Neutrophil (primary cell): ENCODE measurements around the gene PALS1.
"Not testable (repeated sequence)": the region's sequence is repeated elsewhere in the genome, so short reads cannot be mapped to it uniquely, and the experiment has no call there.

ENCODE experiments used
- H3K27ac ChIP-seq: fragments of 200-600 bp; sonication (generic); 2 replicates; pipeline ENCODE4 v1.5.1; 2016; ENCODE audit warnings: mild to moderate bottlenecking, moderate library complexity
- H3K27me3 ChIP-seq: fragments of 200-600 bp; sonication (generic); 2 replicates; pipeline ENCODE4 v1.6.0; 2016; ENCODE audit warnings: mild to moderate bottlenecking
- H3K36me3 ChIP-seq: fragments of 200-600 bp; sonication (generic); 2 replicates; pipeline ENCODE4 v1.5.1; 2017
- H3K4me1 ChIP-seq, 2 experiments: fragments of 200-600 bp in 1 of 2; sonication (generic) in 1 of 2; 1 replicate in 1 of 2; 2 replicates in 1 of 2; pipeline versions ENCODE4 v1.5.1 to v1.6.1; 2013 to 2016; ENCODE audit warnings: low read depth in 1 of 2, low read length in 1 of 2, mild to moderate bottlenecking in 1 of 2, moderate library complexity in 1 of 2; ENCODE audit not compliant: control insufficient read depth in 1 of 2, insufficient read depth in 1 of 2
- H3K4me3 ChIP-seq, 2 experiments: fragments of 200-600 bp in 1 of 2; sonication (generic) in 1 of 2; 1 replicate in 1 of 2; 2 replicates in 1 of 2; pipeline ENCODE4 v1.5.1; 2013 to 2016; ENCODE audit warnings: low read depth in 1 of 2, low read length in 1 of 2, mild to moderate bottlenecking in 1 of 2, moderate library complexity in 1 of 2
- H3K9me3 ChIP-seq: fragments of 200-600 bp; sonication (generic); 2 replicates; pipeline ENCODE4 v1.5.1; 2016
- CTCF ChIP-seq: fragments of 200-600 bp; sonication (generic); IDR thresholded peaks from 2 replicates; pipeline ENCODE4 v1.5.1; 2016; ENCODE audit warnings: antibody characterized with exemption

The PALS1 gene

DNA sequence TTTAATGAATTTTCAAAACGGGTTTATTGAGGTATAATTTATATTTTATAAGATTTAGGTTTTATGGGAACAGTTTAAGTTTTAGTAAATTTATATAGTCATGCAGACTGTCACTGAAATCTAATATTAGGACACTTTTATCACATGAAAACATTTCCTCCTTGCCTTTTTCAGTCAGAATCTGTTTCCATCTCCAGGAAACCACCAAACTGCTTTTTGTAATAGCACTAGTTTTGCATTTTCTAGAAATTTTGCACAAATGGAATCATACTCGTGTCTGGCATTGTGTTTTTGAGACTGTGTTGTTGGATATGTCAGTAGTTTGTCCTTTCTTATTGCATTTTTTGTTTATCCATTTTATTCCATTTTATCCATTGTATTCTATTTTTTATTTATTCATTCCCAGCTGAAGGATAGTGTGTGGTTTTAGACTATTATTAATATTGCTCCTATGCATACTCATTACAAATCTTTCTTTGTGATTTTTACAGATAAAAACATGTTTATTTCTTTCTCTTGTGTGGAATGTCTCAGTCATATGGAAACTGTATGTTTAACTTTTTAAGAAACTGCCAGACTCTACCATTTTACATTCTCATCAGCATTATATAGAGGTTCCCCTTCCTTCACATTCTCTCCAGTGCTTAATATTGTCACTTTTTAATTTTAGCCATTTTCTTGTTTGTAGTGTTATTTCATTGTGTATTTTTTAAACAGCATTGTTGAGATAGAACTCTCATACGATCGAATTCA lies 26.5 kb downstream of the PALS1 start:
- Histone ChIP-seq H3K36me3 (no peaks in the 10 kb centered on the region), H3K4me1 (peaks cover 0 to 6% of the 10 kb centered on the region in 2 experiments), H3K9me3 (no peaks in the 10 kb centered on the region), H3K4me3 (no peak overlapping the region), H3K27me3 (no peaks in the 10 kb centered on the region), H3K27ac (no peak overlapping the region)
- no peak for TF ChIP-seq CTCF

DNA sequence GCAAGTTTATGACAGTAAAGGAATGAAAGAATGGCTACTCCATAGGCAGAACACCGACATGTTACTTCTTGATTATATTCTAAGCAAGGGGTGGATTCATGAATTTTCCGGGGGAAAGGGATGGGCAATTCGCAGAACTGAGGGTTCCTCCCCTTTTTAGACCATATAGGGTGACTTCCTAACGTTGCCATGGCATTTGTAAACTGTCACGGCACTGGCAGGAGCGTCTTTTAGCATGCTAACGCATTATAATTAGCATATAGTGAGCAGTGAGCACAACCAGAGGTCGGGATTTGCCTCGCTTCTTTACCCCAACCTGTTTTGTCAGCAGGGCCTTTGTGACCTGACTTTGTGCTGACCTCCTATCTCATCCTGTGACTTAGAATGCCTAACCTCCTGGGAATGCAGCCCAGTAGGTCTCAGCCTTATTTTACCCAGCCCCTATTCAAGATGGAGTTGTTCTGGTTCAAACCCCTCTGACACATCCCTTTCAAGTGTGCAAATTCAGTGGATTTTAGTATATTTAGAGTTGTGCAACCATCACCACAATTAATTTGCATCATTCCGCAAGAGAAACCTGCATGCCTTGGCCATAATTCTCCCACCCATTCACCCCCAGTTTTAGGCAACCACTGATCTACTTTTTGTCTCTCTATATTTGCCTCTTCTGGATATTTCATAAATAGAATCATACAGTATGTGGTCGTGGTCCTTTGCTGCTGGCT lies 27.4 kb downstream of the PALS1 start:
- no peaks in the 10 kb centered on the region for H3K36me3 ChIP-seq
- peaks cover 0 to 6% of the 10 kb centered on the region in 2 experiments for H3K4me1 ChIP-seq
- H3K27me3 ChIP-seq = no peaks in the 10 kb centered on the region
- H3K27ac ChIP-seq = no peak overlapping the region
- H3K9me3 ChIP-seq = no peaks in the 10 kb centered on the region
- H3K4me3 ChIP-seq = no peak overlapping the region
- no peak for TF ChIP-seq CTCF

DNA sequence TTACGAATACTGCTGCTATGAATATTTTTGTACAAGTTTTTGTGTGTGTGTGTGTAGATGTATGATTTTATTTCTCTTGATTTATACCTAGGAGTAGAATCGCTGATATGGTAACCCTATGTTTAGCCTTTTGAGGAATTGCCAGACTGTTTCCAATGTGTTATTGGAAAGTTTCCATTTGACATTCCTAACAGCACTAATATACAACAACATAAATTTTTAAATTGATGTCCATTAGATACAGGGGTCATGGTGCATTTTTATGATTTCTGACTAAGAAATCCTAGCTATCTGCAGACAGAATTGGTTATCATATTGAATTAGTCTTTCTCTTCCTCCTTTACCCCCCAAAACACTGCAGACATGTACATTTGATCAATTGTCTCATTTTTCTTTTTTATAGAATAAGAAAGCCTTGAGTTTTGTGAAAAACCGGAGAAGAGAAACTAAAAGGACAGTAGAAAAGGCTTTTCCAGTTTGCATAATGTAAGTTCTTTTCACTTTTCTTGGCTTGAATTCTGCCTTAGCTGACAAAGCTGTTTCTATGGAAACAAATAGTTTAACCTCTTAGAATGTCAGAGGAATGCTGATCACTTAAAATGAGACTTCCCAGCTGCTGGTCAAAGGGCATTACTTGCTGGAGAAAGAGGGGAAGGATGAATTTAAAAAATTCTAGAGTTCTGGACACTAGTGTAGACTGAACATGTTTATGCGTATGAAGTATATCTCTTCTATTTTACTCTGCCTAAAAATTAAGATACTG lies 28.2 kb downstream of the PALS1 start:
- no peak for TF ChIP-seq CTCF
- Histone ChIP-seq H3K9me3 (no peaks in the 10 kb centered on the region), H3K27me3 (no peaks in the 10 kb centered on the region), H3K4me3 (no peak overlapping the region), H3K4me1 (peaks cover 0 to 6% of the 10 kb centered on the region in 2 experiments), H3K36me3 (no peaks in the 10 kb centered on the region), H3K27ac (no peak overlapping the region)

DNA sequence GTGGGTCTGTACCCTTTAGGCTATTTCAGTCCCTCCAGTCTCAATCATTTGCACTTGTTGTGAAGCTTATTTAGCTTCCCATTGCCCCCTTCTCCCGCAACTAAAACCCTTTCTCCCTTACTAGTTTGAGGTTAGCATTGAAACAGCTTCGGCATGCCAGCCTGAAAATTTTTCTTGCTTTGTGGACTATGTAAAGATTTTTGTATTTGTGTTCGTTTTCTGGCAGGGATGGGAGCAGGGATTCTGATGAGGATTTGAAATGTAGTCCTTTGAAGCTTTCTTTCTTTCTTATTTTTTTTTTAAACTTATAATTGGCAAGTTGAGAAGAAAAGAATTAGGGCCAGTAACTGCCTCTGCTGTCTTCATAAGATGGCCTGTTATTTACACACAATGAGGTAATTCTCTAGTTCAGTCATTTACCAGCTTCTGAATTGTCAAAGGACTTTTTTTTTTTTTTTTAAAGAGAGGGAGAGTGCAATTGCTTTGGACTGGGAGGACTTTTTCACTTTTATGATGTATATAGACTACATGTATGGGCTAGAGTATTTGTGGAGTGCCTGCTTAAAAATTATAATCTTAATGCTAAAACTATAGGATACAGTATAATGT lies 29.0 kb downstream of the PALS1 start:
- Histone ChIP-seq H3K36me3 (no peaks in the 10 kb centered on the region), H3K27me3 (no peaks in the 10 kb centered on the region), H3K27ac (no peak overlapping the region), H3K4me1 (peaks cover 0 to 6% of the 10 kb centered on the region in 2 experiments), H3K4me3 (no peak overlapping the region), H3K9me3 (no peaks in the 10 kb centered on the region)
- TF ChIP-seq CTCF = no peak

DNA sequence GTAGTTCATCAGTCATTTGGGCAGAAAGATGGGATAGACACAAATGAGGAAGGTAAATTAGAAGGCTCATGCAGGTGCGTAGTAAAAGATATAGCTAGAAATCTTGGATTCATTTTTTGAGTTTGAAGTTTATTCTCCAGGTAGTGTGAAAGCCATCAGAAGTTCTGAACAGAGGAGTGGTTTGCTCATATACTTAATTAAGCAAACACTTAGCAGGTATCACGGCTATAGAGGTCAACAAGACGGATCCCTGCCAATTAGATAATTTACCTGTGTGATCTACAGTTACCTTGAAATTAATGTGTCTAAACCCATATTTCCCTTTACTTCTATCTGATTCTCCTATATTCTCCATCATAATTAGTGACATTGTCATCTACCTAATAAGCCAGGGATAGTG lies 29.7 kb downstream of the PALS1 start:
- no peak overlapping the region for H3K4me3 ChIP-seq
- H3K27me3 ChIP-seq = no peaks in the 10 kb centered on the region
- peaks cover 0 to 6% of the 10 kb centered on the region in 2 experiments for H3K4me1 ChIP-seq
- no peak for TF ChIP-seq CTCF
- H3K9me3 ChIP-seq = no peaks in the 10 kb centered on the region
- H3K27ac ChIP-seq = no peak overlapping the region
- no peaks in the 10 kb centered on the region for H3K36me3 ChIP-seq

DNA sequence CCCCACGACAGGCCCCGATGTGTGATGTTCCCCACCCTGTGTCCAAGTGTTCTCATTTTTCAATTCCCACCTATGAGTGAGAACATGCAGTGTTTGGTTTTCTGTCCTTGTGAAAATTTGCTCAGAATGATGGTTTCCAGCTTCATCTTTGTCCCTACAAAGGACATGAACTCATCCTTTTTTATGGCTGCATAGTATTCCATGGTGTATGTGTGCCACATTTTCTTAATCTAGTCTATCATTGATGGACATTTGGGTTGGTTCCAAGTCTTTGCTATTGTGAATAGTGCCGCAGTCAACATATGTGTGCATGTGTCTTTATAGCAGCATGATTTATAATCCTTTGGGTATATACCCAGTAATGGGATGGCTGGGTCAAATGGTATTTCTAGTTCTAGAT lies 32.0 kb downstream of the PALS1 start:
- not testable (repeated sequence) for H3K27ac ChIP-seq, H3K27me3 ChIP-seq, H3K4me3 ChIP-seq, H3K36me3 ChIP-seq, H3K9me3 ChIP-seq, H3K4me1 ChIP-seq
